MCF 10A (cell line): ENCODE measurements around the gene AWAT1. TPM values are rescaled to one million over a fixed set of nuclear protein-coding genes. Genes with fewer than 3 reads are reported as not detected.

ENCODE experiments used
- BruUV-seq: library from RNA; stranded (reverse); fragments of 400-500 nt; replicated peaks from 2 replicates; lab custom pipeline; 2021; lab: Mats Ljungman, UMichigan
- CTCF ChIA-PET: fragments of 300-600 bp; sonication (Branson Sonifier 250); formaldehyde crosslinking; extraction: SDS; loops from one replicate; lab custom pipeline; 2021; ENCODE audit warnings: antibody characterized with exemption, inconsistent platforms; lab: Yijun Ruan, JAX
- POLR2A ChIA-PET: fragments of 300-600, 350-650 bp; sonication (Branson Sonifier 250); formaldehyde crosslinking; extraction: SDS; loops from one replicate; lab custom pipeline; 2020; ENCODE audit warnings: antibody characterized with exemption, inconsistent platforms; lab: Yijun Ruan, JAX
- DNase-seq: peaks from one replicate; pipeline ENCODE4 v3.0.0-alpha.2; 2018; ENCODE audit not compliant: unreplicated experiment
- H3K27ac Mint-ChIP-seq: one replicate; pipeline ENCODE4 v1.8.0; 2022; ENCODE audit warnings: mild to moderate bottlenecking, low read depth, mixed read lengths; ENCODE audit not compliant: unreplicated experiment
- H3K27me3 Mint-ChIP-seq: one replicate; pipeline ENCODE4 v1.8.0; 2022; ENCODE audit warnings: mixed read lengths; ENCODE audit not compliant: insufficient read depth, unreplicated experiment
- H3K36me3 Mint-ChIP-seq: one replicate; pipeline ENCODE4 v1.8.0; 2022; ENCODE audit warnings: mild to moderate bottlenecking, moderate library complexity, mixed read lengths; ENCODE audit not compliant: insufficient read depth, unreplicated experiment
- H3K4me1 Mint-ChIP-seq: one replicate; pipeline ENCODE4 v1.8.0; 2022; ENCODE audit warnings: mixed read lengths; ENCODE audit not compliant: insufficient read depth, unreplicated experiment
- H3K4me3 Mint-ChIP-seq: one replicate; pipeline ENCODE4 v1.8.0; 2022; ENCODE audit warnings: mild to moderate bottlenecking, moderate library complexity, mixed read lengths; ENCODE audit not compliant: unreplicated experiment
- H3K9me3 Mint-ChIP-seq: one replicate; pipeline ENCODE4 v1.8.0; 2022; ENCODE audit warnings: mixed read lengths; ENCODE audit not compliant: unreplicated experiment
- intact Hi-C: fragments of 100-400 bp; cut with micrococcal nuclease; formaldehyde crosslinking; loops from 2 replicates; pipeline ENCODE4 v1.14.1; 2022
- total RNA-seq: library from RNA; stranded (reverse); gene quantifications from 2 replicates; pipeline ENCODE4 v1.2.3, GENCODE V29; 2022
- TF ChIP-seq, protein P1 (sequence below): fragments of 200-600 bp; IDR thresholded peaks from one replicate; pipeline ENCODE4 v1.8.0; 2022; ENCODE audit warnings: antibody characterized with exemption, mild to moderate bottlenecking; ENCODE audit not compliant: unreplicated experiment

The AWAT1 gene
- total RNA-seq, 1 experiment from 2014 or later: not detected

- TF ChIP-seq, protein P1, sequence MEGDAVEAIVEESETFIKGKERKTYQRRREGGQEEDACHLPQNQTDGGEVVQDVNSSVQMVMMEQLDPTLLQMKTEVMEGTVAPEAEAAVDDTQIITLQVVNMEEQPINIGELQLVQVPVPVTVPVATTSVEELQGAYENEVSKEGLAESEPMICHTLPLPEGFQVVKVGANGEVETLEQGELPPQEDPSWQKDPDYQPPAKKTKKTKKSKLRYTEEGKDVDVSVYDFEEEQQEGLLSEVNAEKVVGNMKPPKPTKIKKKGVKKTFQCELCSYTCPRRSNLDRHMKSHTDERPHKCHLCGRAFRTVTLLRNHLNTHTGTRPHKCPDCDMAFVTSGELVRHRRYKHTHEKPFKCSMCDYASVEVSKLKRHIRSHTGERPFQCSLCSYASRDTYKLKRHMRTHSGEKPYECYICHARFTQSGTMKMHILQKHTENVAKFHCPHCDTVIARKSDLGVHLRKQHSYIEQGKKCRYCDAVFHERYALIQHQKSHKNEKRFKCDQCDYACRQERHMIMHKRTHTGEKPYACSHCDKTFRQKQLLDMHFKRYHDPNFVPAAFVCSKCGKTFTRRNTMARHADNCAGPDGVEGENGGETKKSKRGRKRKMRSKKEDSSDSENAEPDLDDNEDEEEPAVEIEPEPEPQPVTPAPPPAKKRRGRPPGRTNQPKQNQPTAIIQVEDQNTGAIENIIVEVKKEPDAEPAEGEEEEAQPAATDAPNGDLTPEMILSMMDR: no peak
- Mint-ChIP-seq H3K36me3 (no peaks in the 10 kb centered on the region), H3K9me3 (no peaks in the 10 kb centered on the region), H3K4me1 (peaks cover 7% of the 10 kb centered on the region), H3K27me3 (peaks cover 54% of the 10 kb centered on the region), H3K4me3 (no peak overlapping the region), H3K27ac (peak overlapping the region; percentile 81)
- intact Hi-C loops: no loop called here
- BruUV-seq: TSS peak; percentile 52
- ChIA-PET CTCF (interaction anchor here (0.9 to 1.8 kb wide), 2 partner anchors 8 to 59 kb away, joined by 4 to 6 read pairs; no protein-coding TSS in a partner anchor), POLR2A (interaction anchor here (0.7 to 1.2 kb wide), 3 partner anchors 13 to 36 kb away, joined by 3 read pairs; partner anchors contain the start of genes KIF4A and PDZD11)
- DNase-seq: no peak
Measured at GRCh38 chrX:70254063-70254400, 19.6 kb downstream of the AWAT1 start.

- H3K27ac Mint-ChIP-seq: no peak overlapping the region
- intact Hi-C loops: no loop called here
- no peak overlapping the region for H3K4me3 Mint-ChIP-seq
- H3K4me1 Mint-ChIP-seq: peaks cover 7% of the 10 kb centered on the region
- POLR2A ChIA-PET: interaction anchor here (1.0 kb wide), 1 partner anchor 14 kb away, joined by 3 read pairs; no protein-coding TSS in a partner anchor
- H3K27me3 Mint-ChIP-seq: peaks cover 50% of the 10 kb centered on the region
- H3K36me3 Mint-ChIP-seq: no peaks in the 10 kb centered on the region
- TF ChIP-seq, protein P1: no peak
- no TSS peak for BruUV-seq
- no peak for DNase-seq
- H3K9me3 Mint-ChIP-seq: no peaks in the 10 kb centered on the region
- CTCF ChIA-PET: no interaction called here
Measured at GRCh38 chrX:70254909-70255308, 20.5 kb downstream of the AWAT1 start.

GRCh38 chrX:70255452-70255851, 21.0 kb downstream of the AWAT1 start:
- Mint-ChIP-seq H3K4me1 (peaks cover 7% of the 10 kb centered on the region), H3K4me3 (no peak overlapping the region)

DNA sequence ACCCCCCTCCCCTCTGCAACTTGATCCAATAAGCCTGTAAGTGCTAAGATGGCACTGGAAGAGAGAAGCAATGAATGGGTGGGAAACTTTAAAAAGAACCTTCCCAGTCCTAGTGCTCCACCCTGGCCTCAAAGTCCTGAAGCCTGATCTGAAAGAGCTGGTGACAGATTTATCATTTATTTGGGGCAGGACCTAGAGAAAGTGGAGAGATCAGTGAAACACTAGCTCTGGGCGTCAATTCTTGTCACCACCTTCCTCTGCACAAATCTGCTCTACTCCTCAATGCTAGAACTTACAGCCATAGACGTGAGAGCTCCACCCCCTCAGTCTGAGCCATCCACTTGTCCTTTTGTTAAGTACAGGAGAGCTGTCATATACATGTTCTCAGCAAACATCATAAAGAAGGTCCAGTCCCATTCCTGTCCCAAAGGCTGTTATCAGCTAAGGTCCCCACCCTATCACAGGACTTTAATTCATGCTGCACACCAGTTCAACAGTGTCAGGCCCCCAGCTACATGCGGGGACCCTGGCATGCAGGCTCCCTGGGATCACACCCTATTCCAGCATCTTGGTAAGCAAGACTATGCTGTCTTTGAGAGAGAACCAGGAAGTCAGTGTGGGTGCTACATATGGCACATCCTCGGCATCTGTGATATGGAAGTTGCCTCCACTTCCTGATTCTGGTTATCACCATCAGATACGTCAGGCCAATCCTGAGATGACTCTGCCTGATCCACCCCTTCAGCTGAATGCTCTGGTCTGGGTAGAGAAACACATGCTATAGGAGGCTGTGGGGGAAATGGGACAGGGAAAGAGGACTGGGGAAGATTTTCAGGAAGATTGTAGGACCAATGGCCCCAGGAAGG, 23.2 kb downstream of the AWAT1 start:
- Mint-ChIP-seq H3K36me3 (no peaks in the 10 kb centered on the region), H3K27me3 (peaks cover 51% of the 10 kb centered on the region), H3K4me3 (no peak overlapping the region), H3K27ac (no peak overlapping the region), H3K4me1 (peaks cover 7% of the 10 kb centered on the region), H3K9me3 (no peaks in the 10 kb centered on the region)
- CTCF ChIA-PET: interaction anchor here (0.6 kb wide), 1 partner anchor 162 kb away, joined by 3 read pairs; no protein-coding TSS in a partner anchor
- no peak for DNase-seq
- TF ChIP-seq, protein P1: no peak
- no TSS peak for BruUV-seq
- intact Hi-C loops: no loop called here
- POLR2A ChIA-PET: no interaction called here

More at GRCh38 chrX:70255452-70255851, 21.0 kb downstream of the AWAT1 start:
- no TSS peak for BruUV-seq
- Mint-ChIP-seq H3K36me3 (no peaks in the 10 kb centered on the region), H3K27me3 (peaks cover 45% of the 10 kb centered on the region), H3K27ac (no peak overlapping the region), H3K9me3 (no peaks in the 10 kb centered on the region)
- POLR2A ChIA-PET: no interaction called here
- DNase-seq: no peak
- CTCF ChIA-PET: no interaction called here
- TF ChIP-seq, protein P1: no peak
- intact Hi-C loops: no loop called here
